HG03354 (cell line): Measurements from ENCODE around the gene ABCC4.

Source experiments
- ATAC-seq: cut with Tn5 transposase; IDR thresholded peaks from one replicate; pipeline ENCODE4 v1.9.1; 2021; ENCODE audit warnings: mild to moderate bottlenecking; ENCODE audit not compliant: unreplicated experiment, poor library complexity, severe bottlenecking

ABCC4 gene

DNA sequence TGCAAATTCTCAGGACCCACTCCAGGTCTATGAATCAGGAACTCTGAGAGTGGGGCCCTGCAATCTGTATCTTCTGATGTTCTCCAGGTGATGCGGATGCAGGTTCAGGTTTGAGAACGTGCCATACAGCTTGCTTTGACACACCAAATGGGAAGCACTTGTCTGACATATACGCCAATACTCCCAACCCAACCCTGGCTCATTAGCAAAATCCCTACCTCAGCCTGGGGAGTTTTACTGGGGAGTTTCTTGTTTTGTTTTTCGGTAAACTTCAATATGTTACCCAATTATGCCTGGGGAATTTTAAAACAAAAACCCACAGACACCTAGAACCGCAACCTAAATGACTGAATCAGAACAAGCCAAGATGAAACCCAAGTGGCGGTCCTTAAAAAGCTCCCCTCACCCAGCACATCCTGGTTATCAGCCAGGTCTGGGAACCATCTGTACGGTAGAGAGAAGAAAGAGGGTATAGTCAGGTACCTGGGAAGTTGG, 41.2 kb downstream of the ABCC4 start:
- ATAC-seq: peak; percentile 42

DNA sequence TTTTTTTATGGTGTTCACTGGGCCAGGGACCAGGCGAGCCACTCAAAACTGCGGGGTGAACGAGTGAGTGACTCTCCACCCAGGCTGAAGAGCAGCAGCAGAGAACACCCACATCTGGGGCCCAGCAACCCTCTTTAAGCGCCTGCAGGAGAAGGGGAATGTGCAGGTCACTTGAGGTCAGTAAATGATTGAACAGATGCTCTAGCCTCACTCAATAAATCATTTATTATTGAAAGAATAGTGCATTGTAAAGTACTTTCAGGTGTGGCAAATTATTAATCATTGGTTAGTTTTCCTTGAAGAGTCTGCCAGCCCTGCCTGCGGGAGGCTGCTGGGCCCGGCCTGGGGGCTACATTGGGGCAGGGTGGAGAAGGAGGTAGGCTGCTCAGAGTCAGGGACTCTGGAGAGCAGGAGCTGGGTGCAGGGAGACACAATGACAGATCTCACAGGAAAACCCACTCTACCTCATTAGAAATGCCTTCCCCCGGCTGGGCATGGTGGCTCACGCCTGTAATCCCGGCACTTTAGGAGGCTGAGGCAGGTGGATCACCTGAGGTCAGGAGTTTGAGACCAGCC, 42.5 kb downstream of the ABCC4 start:
- ATAC-seq: peak; percentile 76

DNA sequence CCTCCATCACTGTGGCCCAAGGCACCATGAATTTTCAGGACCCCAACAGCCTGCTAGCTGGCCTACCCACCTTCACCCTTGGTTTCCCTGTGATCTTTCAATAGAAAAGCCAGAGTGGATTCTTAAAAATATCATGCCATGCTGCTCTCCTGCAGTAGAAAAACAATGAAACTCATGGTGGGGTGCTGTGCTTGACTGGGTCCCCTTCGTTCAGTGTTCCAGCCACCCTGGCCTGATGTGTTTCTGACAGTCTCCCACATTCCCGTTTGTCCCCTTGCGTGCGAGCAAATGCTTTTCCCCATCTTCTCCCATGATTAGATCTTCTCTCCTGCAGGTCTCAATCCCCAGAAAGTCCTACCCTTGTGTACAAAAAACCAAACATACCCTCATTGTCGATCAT, 43.2 kb downstream of the ABCC4 start:
- ATAC-seq: no peak

DNA sequence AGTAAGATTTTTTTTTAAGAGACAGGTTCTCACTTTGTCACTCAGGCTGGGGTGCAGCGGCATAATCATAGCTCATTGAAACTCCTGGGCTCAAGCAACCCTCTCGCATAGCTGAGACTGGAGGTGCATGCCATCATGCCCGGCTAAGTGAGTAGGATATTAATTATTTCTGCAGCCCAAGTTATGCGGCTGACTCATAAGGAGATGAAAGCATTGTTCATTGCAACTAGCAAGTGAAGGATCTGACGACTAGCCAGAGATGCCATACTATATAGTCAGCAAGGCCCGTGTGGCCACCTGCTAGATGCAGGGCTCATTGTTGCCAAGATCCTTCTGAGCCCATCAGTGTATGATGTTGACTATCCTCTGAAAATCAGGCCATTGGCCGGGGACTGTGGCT, 45.2 kb downstream of the ABCC4 start:
- ATAC-seq: no peak

DNA sequence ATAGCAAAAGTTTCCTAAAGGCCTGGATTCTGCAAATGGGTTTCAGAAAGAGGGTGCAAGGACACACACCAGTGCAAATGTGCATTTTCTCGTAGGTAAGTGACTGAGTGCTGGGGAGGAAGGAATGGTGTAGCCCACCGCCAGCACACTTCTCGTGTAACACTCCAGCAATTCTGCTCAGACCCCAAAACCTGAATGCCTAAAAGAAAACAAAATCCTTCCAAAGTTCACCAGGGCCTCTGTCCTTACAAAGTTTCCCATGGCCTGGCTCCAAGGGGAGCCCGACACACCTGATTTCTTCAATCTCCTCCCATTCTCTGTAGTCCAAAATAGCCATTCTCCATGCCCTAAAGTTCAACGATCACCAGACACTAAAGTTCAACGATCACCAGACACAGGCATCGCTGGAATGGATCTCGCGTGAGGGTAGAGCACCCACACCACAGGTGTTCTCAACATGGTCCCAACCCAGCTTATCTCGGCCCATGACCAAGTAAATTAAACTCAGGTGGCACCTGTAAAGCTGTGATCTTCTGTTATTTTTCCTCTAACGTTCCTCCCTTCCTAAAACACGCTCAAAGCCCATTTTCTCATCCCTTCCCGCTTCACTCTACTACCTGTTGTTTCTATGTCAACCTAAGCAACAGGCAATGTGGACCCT, 46.0 kb downstream of the ABCC4 start:
- no peak for ATAC-seq

DNA sequence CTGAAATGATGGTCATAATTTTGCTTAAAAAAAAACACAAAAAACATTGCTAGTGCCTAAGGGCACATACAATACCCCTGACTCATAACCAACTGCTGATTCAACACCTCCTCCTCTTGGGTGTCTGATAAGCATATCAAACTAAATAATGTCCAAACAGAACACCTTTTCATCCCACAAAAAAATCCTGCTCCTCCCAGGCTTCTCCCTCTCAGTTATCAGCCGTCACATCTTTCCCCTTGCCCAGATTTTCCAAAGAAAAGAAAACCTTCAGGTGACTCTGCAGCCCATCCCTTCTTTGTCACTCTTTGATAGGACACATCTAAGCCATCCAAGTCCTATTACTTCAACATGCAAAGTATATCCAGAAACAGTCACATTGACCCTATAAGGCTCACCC, 46.9 kb downstream of the ABCC4 start:
- no peak for ATAC-seq

DNA sequence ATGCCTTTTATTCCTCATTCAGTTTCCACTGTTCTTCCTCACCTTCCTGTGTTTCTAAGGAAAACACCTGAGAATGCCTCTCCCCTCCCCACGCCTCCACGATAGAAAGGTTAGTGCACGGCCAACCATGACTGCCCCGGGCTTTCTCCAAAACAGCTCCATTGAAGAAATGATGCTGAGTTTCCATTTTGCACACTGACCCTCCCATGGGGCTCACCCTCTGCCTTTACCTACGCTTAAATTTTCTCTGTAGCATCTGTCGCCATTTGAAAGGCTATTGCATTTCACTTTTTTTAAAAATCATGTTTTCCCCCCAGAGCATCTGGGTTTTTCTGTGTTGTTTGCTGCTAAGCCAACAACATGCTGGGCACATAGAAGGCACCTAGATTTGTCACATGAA, 48.2 kb downstream of the ABCC4 start:
- ATAC-seq: no peak

DNA sequence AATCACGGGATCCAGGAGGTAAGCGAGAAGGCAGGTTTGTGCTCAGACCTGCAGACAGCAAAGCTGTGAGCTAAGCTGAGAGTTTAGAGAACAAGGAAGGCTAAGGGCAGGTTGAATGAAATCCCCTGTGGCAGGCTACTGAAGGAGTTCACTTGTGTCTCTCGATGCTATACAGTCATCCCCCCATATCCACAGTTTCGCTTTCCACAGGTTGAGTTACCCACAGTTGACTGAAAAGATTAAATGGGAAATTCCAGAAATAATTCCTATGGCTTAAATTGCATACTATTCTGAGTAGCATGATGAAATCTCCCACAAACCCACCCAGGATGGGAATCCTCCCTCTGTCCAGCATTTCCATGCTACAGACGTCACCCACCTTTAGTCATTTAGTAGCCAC, 49.6 kb downstream of the ABCC4 start:
- peak; percentile 37 for ATAC-seq

DNA sequence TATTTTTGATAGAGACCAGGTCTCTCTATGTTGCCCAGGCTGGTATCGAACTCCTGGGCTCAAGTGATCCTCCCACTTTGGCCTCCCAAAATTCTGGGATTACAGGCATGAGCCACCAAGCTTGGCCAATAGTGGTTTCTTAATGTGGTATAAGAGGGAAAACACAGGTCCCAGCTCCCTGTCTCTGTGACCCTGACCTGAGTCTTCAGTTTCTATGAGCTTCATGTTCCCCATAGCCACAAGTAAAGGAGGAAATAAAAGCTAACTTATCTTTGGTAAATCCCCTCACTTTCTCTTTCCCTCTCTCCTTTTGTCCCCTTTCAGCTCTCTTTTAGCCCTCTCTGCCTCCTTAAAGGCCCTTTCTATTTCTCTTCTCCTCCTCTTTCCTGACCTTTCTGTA, 50.3 kb downstream of the ABCC4 start:
- ATAC-seq: peak; percentile 48

DNA sequence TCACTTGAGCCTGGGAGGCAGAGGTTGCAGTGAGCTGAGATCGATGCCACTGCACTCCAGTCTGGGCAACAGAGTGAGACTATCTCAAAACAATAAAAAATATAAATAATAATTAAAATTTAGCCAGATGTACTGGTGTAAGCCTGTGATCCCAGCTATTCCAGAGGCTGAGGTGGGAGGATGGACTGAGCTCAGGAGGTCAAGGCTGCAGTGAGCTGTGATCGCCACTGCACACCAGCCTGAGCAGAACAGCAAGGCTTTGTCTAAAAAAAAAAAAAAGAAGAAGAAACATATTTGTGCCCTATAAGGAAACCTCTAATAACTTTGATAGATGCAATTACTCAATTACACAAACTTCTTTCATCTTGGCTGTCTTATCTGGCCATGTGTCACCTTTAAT, 52.3 kb downstream of the ABCC4 start:
- ATAC-seq: no peak

DNA sequence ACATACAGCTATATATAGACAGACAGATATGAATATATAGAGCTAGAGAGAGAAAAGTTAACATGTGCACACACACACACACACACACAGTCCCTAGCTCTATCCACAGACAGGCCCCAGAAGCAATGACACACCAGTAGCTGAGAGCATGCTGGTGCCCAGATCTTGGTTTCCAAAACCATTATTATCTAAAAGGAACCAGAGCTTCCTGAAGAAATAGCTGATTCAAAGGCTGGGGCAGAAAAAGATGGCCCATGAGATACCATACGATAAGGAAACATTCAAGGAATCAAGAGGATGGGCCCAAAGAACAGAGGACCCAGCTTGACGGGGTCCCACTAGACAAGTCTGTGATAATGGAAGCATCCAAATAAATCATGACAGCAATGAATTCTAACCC, 53.4 kb downstream of the ABCC4 start:
- ATAC-seq: no peak

DNA sequence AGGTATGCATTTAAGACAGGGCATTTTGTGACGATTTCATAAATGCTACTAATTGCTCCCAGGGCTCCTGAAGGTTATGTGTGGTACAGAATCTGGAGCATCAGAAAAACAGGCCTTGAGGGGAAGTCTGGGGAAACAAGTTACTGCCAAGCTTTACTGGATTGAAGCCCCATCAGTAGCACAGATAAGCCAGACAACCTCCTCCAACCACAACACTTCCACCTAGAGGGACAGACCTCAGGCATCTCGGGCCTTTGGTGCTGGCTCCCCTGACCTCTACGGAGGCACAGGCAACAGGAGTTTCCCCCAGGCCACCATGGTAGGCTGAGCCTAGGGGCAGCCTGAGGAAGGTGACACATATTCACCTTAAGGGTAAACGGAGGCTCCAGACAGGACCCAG, 54.1 kb downstream of the ABCC4 start:
- no peak for ATAC-seq

DNA sequence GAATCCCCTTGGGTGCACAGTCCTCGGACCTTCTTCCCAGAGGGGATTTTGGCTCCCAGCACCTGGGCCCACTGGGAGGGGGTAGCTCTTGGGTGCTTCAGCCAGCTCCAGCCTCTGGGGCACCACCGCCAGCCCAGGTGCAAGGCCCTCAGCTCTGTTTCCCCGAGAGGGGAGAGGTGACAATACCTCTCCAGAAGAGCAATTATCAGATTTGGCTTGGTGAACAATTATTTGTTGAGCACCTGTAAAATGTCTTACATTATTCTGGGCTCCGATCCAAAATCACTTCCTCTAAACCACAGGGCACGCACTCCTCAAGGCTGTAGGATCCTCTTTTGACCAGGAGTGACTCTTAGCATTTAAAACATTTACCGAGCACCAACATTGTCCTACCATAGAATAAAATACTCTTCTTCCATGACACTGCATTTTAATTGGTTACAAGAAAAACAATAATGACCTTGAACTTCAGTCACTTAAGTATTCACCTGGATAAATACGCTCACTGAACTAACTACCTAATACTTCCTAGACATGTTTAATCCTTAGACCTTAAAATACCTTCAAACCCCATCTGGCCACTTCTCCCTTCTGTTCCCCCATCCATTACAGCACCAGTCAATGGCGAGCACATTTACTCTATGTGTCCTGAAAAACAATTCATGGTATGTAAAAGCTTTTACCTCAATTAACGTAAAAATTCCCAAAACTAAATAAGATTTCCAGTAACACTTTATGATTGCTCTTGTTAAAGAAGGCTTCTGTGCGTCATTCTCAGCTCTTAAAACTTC, 54.8 kb downstream of the ABCC4 start:
- no peak for ATAC-seq

DNA sequence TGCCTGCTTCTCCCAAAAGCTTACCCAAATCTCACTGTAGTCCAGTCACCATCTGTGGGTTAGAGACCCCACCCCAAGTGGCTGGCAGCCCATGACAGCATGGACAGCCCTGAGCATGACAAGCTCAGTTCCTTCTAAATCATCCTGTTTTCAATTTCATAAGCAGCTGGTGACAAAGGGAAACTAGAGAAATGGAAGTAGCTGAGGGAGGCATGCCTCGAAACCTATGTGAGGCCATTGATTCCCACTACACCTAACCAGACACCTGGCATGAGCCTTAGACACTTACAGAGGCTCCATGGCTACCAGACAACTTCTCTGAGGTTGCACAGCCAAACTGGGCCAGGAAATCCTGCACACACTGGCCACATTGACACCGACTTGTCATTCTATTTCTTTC, 56.2 kb downstream of the ABCC4 start:
- ATAC-seq: peak; percentile 76

DNA sequence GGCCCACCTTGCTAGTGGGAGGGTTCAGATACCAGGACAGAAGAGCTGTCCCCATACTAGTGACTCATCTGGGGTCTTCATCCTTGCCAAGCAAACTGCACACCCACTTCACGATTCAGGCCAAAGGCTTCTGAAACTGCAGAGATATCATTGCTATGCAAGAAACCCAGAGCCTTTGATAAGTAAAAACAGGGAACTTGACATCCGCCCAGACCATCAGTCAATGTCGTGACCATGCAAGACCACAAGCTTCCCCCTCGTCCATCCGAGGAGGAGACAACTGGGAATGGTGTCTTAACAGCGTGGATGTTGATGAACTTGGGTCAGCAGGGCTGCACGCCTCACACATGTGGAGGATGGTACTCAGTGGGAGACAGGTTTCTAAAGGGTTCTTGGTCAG, 58.0 kb downstream of the ABCC4 start:
- no peak for ATAC-seq

DNA sequence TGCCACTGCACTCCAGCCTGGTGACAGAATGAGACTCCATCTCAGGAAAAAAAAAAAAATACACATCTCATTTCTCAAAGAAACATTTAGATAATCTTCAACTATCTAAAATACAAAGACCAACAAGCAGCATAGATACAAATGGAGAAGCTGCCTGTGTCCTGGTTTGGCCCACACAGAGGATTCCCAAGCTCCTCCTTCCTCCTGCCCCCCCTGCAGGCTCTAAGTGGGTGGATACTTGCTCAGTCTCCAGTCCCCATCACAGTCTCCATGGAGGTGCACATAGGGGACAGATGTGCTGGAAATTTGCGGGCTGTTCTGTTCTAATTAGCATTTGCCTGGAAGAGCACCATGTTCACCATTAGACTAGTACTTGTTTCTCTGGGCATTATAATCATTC, 59.9 kb downstream of the ABCC4 start:
- ATAC-seq: no peak

DNA sequence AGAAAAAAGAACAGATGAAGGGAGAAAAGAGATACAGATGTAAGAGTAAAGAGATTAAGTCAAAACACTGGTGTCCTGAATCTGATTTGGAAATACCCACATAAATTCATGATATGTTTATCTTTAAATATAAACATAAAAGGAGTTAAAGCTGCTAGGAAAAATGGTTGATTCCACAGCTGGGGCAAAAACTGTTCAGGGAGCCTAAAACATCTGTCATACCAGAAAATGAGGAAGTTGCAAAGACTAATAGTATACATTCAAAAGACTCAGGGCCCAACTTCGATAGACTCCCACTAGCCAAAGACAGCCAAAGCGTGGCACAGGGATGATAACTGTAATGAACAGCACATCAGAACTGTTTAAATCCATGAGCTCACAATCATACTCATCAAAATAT, 62.0 kb downstream of the ABCC4 start:
- peak; percentile 46 for ATAC-seq

DNA sequence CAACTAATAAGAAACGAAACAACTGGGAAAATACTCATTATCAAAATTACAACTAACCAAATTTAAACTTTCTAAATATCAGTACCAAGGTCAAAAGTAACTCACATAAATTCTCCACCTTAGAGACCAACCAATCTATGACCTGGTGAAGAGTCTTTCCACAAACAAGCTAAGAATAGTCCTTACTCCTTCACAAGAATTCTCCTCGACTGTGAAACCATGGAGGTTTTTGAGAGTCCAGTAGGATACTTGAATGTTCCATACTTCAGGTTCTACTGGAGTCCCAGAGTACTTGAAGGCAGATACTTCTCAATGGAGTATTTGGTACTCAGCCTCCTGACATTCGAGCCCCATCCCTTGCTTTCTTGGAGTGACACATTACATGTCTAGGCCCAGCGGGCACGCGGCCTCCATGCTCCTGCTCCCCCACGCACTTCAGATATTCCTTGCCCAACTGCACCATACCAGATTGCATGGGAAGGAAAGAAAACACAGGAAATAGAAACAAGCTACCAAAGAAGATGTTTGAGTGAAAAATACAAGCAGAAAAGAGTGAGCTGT, 63.9 kb downstream of the ABCC4 start:
- no peak for ATAC-seq

DNA sequence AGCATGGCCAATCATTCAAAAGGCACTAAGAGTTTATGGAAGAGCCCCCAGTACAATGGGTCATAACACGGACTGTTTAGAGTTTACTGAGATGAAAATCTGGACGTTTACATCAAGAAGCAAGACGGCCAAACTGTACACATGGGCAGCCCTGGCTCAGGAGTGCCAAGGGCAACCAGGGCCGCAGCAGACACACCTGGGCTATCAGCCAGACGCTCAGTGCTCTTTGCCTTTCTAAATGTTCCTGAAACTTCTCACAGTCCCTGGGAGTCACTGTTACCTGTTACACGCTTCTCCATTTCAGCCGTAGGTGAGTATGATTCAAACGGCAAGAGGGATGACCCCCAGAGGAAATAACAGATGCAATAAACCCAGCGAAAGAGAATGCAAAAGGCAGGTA, 64.5 kb downstream of the ABCC4 start:
- ATAC-seq: no peak

DNA sequence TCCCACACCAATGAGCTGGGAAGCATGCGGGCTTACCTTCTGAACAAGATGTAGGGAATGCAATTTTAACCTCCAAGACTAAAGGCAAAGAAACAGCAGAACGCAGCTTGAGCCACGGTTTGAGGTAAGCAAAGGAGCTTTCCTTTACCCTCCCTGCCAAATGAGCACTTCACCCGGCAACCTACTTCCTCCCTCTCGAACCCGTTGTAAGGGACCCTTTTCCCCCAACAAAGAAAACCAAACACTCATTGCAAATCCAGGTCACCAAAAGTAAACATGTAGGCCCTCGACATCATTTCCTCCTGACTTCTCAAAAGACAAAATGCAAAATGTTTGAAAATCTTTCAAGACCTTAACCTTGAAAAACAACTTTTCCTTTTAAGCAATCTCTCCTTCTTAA, 65.3 kb downstream of the ABCC4 start:
- no peak for ATAC-seq
